Measurements from ENCODE around the gene SRD5A1.

SRD5A1 gene

GRCh38 chr5:6692906-6693305 is 59.7 kb downstream of the SRD5A1 start:
- no peak for FAIRE-seq

DNA sequence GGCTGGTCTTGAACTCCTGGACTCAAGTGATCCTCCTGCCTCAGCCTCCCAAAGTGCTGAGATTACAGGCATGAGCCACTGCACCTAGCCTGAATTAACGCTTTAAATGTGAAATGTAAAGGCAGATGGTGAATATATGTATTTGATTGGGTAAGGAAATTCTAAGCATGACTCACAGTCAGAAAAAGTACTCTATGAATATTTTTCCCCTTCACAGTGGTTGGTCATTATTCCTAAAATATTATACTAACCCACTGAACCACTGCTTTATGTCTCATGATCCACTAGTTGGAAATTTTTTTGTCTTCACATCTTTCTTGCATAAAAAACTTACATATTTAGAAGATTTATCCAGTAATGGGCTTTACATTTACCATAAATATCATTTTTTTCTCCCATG is 65.5 kb downstream of the SRD5A1 start:
- FAIRE-seq: no peak

GRCh38 chr5:6699357-6699756 is 66.1 kb downstream of the SRD5A1 start:
- no peak for FAIRE-seq

DNA sequence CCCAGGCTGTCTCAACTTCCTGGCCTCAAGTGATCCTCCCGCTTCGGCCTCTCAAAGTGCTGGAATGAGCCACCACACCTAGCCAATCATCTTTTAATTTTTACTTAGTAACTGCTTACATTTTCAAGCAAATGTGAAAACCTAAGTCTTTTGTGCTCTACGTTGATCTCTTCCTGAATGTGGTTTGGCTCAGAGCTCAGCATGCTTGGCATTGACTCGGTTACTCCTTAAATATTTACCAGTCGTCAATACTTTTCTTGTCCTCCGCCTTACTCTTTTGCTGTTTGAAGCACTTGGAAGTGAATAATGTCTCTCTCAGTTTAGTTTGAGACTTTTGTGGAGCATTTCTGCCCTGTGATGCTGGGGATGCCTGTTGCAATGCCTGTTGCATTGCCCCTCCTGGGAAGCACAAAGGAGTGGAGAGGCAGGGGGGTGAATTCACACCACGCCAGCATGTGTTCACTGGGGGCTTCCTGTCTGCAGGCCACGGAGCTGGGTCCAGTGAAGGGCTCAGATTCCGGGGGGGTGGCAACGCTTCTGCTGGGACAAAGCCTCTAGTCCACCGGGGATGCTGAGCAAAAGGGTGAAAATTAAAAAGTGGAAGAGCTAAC is 66.9 kb downstream of the SRD5A1 start:
- FAIRE-seq: no peak

GRCh38 chr5:6700685-6701355 is 67.6 kb downstream of the SRD5A1 start:
- FAIRE-seq: no peak

DNA sequence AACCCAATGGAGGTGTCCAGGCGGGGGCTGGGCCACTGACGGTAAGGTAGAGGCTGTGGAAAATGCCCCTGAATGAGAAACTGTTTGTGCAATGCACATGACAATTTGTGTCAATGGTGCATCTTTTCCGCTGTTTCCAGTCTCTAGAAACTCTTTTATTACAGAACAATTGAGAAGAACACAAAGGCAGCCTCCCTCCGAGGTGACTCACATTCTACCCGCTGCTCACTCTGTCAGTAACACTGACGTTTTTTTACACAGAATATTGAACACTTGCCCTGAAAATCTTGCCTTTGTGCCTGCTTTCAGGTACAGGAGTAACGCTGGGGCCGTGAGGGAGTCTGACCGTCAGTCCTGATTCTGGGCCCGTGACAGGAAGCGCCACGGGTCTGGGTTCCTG is 68.3 kb downstream of the SRD5A1 start:
- no peak for FAIRE-seq

GRCh38 chr5:6702633-6703032 is 69.4 kb downstream of the SRD5A1 start:
- no peak for FAIRE-seq

GRCh38 chr5:6703806-6704205 is 70.6 kb downstream of the SRD5A1 start:
- FAIRE-seq: no peak

DNA sequence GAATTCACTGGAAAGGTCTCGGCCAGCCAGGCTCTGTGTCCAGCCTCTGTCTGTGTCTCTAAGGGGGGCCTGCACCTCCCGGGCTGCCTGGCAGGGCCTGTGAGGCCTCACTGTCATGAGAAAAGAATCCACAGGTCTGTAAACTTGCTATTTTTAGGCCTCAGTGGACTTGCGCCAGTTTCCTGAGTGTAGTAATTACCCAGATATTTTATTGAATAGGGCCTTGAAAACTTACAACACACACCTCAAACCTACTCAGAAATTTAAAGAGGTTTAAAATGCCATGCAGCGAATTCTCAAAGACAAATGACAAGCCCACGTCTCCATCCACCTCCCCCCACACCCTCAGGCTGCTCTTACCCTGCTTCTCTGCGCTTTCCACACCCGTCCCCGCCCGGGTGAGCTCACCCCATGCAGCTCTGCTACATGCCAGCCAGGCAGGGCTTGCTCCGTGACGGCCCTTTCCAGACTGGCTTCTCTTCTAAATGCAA is 71.2 kb downstream of the SRD5A1 start:
- FAIRE-seq: no peak

- no peak for FAIRE-seq
Measured at GRCh38 chr5:6705088-6705487, 71.8 kb downstream of the SRD5A1 start.

GRCh38 chr5:6705959-6706358 is 72.7 kb downstream of the SRD5A1 start:
- no peak for FAIRE-seq

DNA sequence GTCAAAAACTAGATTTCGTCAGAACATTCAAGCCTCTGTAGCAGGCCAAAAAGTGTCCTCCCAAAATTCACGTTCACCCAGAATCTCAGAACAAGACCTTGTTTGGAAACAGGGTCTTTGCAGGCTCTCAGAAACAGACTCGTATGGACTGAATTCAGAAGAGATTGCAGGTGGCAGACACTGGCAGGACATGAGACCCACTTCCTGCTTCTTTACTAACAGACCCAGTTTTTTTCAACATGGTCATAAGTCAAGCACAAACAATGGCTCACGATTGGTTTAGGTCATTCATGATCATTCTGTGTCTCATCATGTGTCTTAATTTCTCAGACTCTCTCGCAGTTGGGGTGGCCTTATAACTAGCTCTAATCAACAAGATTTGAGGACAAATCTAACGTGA is 74.6 kb downstream of the SRD5A1 start:
- no peak for FAIRE-seq

DNA sequence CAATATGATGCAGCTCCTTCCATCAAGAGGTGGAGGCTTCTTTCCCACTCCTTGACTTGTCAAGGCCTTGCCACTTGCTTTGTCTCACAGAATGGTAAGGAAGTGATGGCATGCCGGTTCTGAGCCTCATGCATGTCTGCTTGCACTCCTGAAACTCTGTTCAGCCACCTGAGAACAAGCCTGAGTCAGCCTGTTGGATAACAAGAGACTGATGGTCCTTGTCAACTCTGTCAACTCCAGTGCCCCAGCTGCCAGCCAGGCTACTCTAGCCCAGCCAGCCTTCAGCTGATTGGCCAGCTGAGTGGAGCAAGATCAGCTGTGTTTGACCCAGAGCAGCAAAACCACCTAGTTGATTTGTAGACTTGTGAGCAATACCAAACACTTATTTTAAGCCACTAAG is 75.6 kb downstream of the SRD5A1 start:
- no peak for FAIRE-seq

DNA sequence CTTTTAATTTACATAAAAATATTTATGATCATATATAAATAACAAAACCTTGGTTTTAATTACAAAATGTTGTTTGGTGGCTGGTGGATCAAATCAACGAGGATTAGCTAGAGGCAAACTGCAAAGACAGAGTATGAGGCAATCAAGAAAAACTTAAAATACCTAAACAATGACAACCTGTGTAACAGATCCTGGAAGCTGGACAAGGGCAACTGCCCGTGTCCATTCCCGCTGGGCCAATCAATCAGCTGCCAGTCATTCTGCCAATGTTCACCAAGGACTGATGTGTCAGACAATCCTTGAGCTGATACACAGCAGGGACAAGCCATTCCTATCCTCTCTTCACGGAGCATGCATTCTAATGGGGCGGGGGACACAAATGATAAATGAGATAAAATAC is 76.8 kb downstream of the SRD5A1 start:
- no peak for FAIRE-seq

DNA sequence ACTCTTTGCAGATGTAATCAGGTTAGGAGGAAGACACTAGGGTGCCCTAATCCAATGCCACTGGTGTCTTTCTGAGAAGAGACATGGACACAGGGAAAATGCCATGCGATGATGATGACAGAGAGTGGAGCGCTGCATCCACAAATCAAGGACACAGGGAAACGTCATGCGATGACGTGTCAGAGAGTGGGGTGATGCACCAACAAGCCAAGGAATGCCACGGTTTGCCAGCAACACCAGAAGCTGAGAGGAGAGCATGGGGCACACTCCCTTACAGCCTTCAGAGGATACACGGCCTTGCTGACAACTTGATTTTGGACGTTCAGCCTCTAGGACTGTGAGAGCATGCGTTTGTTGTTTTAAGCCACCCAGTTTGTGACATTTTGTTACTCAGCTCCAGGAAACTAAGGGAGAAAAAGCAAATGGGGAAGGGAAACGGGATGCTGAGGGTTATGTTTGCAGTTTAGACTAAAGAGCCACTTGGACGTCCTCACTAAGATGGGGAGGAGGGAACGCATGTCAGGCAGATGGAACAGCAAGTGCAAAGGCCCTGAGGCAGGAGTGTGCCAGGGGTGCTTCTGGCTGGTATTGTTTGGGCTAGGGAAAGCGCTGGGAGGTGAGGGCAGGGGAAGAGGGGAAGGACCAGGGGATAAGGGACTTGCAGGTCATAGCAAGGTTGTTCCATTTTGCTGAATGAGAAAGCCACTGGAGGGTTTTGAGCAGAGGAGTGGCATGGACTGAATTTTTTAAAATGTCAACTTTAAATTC is 77.5 kb downstream of the SRD5A1 start:
- no peak for FAIRE-seq

DNA sequence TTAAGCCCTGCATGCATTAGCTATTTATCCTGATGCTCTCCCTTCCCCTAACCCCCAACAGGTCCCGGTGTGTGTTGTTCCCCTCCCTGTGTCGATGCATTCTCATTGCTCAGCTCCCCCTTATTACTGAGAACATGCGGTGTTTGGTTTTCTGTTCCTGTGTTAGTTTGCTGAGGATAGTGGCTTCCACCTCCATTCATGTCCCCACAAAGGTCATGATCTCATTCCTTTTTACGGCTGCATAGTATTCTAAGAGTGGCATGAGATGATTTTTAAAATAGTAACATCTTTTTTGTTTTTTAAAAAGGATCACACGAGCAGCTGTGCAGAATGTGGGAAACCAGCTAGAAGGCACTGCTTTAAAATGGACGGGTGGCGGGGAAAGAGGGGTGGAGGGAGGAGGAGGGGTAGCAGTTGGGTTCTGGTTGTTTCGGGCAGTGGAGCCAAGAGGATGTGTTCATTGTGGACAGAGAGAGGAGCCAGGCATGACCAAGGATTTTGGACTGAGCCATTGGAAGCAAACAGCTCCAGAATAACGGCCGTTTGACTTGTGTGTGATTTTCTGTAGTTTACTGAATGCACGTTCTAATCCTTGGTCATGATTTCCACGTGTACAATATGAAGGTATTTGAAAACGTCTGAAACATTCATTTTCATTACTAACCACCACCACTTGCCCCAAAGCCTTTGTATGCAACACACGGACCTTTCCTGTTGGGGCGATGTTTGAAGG is 78.3 kb downstream of the SRD5A1 start:
- no peak for FAIRE-seq

GRCh38 chr5:6712142-6712576 is 78.9 kb downstream of the SRD5A1 start:
- no peak for FAIRE-seq

DNA sequence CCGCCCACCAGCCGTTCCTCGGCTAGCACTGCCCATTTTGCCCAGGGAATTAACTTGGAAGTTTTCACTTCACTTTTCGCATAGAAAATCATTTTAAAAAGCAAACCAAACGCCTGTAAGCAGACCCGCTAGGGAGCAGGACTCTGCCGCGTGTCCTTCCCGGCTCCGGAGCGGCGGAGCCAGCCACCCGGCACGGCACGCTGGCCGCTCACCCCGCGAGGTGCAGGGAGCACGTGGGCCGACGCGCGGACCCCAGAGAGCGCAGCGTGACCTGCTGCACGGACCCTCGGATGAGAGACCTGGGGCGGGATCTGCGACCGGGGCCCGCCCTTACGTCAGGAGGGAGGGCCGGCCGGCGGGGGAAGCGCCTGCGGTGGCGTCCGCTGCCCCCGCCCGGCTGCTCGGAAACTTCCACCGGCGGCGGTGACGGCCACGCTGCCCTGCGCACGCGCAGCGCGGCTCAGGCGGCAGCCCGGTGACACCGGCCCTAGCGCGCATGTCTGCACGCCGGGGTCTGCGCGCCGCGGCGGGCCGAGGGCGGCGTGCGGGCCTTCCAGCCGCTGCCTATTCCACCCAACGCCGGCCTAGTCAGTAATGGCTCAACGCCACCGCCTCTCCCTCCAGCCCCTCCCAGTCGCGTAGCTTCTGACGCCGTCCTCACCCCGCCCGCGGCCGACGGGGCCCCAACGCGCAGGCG is 79.5 kb downstream of the SRD5A1 start:
- no peak for FAIRE-seq

DNA sequence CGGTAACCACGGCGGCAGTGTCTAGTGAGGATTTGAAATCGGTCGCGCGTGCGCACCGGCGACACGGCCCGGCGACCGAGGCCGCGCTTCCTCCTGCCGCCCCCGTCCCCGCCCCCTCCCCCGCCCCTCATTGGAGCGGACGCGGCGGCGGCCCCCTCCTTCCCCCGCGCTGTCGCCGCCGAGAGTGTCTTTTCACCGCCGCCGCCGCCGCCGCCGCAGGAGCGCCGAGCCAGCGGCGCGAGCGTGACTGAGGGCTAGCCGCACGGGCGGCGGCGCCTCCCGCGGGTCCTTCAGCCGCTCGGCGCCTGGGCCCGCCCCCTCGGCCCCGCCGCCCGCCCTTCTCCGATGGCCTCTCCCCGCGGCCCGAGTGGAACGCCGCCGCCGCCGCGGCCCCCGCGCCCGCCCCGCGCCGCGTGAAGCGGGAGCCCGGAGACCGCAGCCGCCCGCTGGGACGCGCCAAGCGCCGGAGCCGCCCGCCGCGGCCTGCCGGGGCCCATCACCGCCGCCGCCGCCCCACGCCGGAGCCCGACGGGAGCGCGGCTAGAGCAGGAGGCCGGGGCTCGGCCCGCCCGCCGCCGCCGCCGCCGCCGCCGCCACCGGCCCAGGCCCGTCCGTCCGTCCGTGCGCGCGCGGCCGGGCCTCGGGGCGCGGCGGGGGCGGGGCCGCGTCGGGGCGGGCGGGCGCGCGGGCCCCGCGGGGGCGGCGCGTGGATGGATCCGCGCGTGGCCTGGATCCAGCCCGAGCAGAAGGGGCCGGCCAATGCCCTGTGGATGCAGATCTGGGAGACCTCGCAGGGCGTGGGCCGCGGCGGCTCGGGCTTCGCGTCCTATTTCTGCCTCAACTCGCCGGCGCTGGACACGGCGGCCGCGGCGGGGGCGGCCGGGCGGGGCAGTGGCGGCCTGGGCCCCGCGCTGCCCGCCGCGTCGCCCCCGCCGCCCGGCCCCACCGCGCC is 80.3 kb downstream of the SRD5A1 start, which contains the start of gene TENT4A:
Gene TENT4A, plus strand, starts transcription at position 159 of the 952 bp plus-strand sequence. Its CDS starts 552 bp downstream, at position 711.
- no peak for FAIRE-seq

DNA sequence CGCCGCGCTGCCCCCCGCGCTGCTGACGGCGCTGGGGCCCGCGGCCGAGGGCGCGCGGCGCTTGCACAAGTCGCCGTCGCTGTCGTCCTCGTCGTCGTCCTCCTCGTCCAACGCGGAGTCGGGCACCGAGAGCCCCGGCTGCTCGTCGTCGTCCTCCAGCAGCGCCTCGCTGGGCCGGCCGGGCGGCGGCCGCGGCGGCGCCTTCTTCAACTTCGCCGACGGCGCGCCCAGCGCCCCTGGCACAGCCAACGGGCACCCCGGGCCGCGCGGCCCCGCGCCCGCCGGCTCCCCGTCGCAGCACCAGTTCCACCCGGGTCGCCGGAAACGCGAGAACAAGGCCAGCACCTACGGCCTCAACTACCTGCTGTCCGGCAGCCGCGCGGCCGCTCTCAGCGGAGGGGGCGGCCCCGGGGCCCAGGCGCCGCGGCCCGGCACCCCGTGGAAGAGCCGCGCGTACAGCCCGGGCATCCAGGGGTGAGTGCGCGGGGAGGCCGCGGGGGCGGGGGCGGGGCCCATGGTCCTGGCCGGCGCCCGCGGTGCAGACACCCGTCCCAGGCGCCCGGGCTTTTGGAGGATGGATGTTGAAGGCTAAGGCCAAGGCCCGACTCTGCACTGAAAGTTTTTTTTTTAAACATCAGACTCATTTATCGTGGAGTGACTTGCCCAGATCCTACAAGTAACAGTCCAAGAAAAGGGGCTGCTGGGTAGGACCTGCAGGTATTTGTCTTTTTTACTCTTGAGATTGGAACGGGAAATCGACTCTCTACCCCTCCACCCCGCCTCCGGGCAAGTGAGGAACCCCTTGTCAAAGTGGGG is 81.2 kb downstream of the SRD5A1 start:
- no peak for FAIRE-seq
